ENCODE data around the gene TSPAN18. TPM values are rescaled to one million over a fixed set of nuclear protein-coding genes. Genes with fewer than 3 reads are reported as not detected.
A peak's percentile ranks its signal among the peaks of the same experiment; 100 is the strongest.

Gene TSPAN18
- total and polyA plus RNA-seq, 4 experiments from 2014 or later: 7.3 to 48.6 (median 18.2) TPM

DNA sequence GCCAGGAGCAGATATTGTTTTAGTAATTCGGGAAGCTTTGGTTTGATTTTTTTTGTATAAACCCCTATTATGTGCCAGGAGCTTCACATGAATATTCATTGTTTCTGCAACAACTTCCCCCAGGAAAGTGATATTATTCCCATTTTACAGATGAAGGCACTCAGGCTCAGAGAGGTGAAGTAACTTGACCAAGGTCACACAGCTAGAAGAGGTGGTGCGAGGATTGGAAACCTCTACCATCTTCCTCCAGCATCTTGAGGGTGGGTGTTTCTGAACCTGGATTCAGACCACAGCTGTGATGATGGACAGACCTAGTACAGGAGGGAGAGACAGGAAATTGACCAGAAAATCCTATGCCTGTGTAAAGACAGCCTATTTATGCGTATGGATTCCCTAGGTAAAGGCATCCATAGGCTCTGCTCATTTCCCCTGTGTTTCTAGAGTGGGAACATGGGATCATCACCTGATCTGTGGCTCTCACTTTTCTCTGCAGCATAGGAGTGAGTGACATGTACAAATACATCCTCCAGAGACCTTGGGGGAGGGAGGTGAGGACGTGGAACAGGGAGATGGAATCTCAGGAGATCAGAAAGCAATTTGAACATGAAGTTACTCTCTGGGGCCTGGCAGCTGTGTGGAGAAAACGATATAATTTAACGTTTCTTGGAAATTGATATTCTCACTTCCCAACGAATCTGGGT is 81.4 kb downstream of the TSPAN18 start:
- H3K4me3 Mint-ChIP-seq: no peak overlapping the region
- no peaks in the 10 kb centered on the region for H3K9me3 ChIP-seq (ENCODE audit: control insufficient read depth in 1 of 2, low read length in 2 of 2)
- ChIA-PET POLR2A (ENCODE audit: partially characterized antibody) (no interaction called here), CTCF (ENCODE audit: partially characterized antibody) (interaction anchor here (1.5 kb wide), 1 partner anchor 32 kb away, joined by 4 read pairs; no protein-coding TSS in a partner anchor)
- H3K4me1 ChIP-seq (ENCODE audit: insufficient read depth, low read length): no peaks in the 10 kb centered on the region
- intact Hi-C loops (cut with micrococcal nuclease): no loop called here
- no peaks in the 10 kb centered on the region for H3K27me3 ChIP-seq (ENCODE audit: insufficient read depth, low read length)
- H3K27ac ChIP-seq (ENCODE audit: low read depth, low read length): no peak overlapping the region
- H3K4me1 Mint-ChIP-seq: peaks cover 12 to 36% (median 18%) of the 10 kb centered on the region in 4 donors
- peaks cover 0 to 1% (median 0%) of the 10 kb centered on the region in 8 donors for H3K9me3 Mint-ChIP-seq
- peaks cover 4% of the 10 kb centered on the region for H3K36me3 ChIP-seq (ENCODE audit: insufficient read depth, low read length)
- H3K27ac Mint-ChIP-seq: peak overlapping the region in 1 of 7 donors; percentile 27
- H3K36me3 Mint-ChIP-seq: peaks cover 21 to 22% of the 10 kb centered on the region in 2 donors
- DNase-seq: no peak
- H3K4me3 ChIP-seq (ENCODE audit: low read length in 2 of 2): no peak overlapping the region
- H3K27me3 Mint-ChIP-seq: no peaks in the 10 kb centered on the region

DNA sequence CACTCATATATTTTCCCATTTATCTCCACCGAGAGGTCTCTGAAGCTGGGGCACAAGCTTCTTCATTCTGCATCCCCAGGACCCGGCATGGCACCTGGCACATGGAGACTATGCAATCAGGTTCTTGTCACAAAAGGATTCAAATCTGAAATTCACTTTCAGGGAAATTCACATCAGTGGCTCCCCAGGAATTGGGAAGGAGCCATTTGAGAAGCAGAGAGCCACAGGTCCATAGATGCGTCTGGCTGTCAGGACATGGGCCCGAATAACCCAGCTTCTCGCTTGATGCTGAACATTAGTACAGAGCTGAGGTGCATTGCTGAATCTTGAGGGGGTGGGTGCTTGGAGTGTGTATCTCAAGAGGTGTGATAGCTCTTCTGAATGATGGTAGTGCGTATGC is 82.5 kb downstream of the TSPAN18 start:
- H3K27me3 Mint-ChIP-seq: no peaks in the 10 kb centered on the region
- DNase-seq: no peak
- POLR2A ChIA-PET (ENCODE audit: partially characterized antibody): no interaction called here
- H3K9me3 Mint-ChIP-seq: no peaks in the 10 kb centered on the region
- no peak overlapping the region for H3K4me3 Mint-ChIP-seq
- CTCF ChIA-PET (ENCODE audit: partially characterized antibody): interaction anchor here (0.5 to 0.7 kb wide), 2 partner anchors 102 to 559 kb away, joined by 3 read pairs; no protein-coding TSS in a partner anchor
- no peak overlapping the region for H3K4me3 ChIP-seq (ENCODE audit: low read length in 2 of 2)
- intact Hi-C loops (cut with micrococcal nuclease): no loop called here
- H3K27ac ChIP-seq (ENCODE audit: low read depth, low read length): no peak overlapping the region
- peaks cover 4% of the 10 kb centered on the region for H3K36me3 ChIP-seq (ENCODE audit: insufficient read depth, low read length)
- H3K27ac Mint-ChIP-seq: peak overlapping the region in 1 of 7 donors; percentile 27
- no peaks in the 10 kb centered on the region for H3K27me3 ChIP-seq (ENCODE audit: insufficient read depth, low read length)
- peaks cover 10 to 35% (median 18%) of the 10 kb centered on the region in 4 donors for H3K4me1 Mint-ChIP-seq
- no peaks in the 10 kb centered on the region for H3K4me1 ChIP-seq (ENCODE audit: insufficient read depth, low read length)
- H3K36me3 Mint-ChIP-seq: peaks cover 17 to 22% of the 10 kb centered on the region in 2 donors
- H3K9me3 ChIP-seq (ENCODE audit: control insufficient read depth in 1 of 2, low read length in 2 of 2): no peaks in the 10 kb centered on the region

DNA sequence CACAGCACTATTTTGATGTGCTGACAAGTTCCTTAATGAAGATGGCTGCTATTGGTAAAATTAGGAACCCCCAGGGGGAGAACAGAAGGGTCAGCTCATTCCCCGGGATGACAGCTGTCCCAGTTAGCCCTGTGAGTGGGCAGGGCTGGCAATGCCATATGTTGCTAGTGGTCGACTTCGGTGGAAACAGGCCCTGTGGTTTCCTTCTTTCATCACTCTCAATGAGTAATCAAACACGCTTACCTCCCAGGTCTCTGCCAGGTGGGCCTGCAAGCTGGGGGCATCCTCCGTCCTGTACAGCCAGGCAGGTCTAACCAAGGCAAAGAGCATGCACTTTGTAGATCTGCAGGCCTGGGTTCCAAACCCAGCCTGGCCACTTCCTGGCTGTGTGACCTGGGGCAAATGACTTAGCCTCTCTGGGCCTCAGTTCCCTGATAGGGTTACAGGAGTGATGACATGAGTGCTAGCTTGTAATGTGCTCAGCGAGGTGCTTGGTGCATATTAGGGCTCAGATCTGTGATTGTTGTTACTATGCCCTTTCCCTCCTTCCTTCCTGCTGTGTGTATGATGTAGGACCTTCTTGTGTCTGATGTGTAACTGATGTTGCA is 85.2 kb downstream of the TSPAN18 start:
- Mint-ChIP-seq H3K4me1 (peaks cover 13 to 52% (median 19%) of the 10 kb centered on the region in 4 donors), H3K9me3 (peaks cover 0 to 2% (median 0%) of the 10 kb centered on the region in 8 donors), H3K27ac (peak overlapping the region in 2 of 7 donors; percentile 13 to 83), H3K27me3 (no peaks in the 10 kb centered on the region), H3K36me3 (peaks cover 23 to 32% of the 10 kb centered on the region in 2 donors), H3K4me3 (no peak overlapping the region)
- Histone ChIP-seq H3K4me3 (ENCODE audit: low read length in 2 of 2) (no peak overlapping the region), H3K27ac (ENCODE audit: low read depth, low read length) (no peak overlapping the region), H3K36me3 (ENCODE audit: insufficient read depth, low read length) (peaks cover 4% of the 10 kb centered on the region), H3K4me1 (ENCODE audit: insufficient read depth, low read length) (no peaks in the 10 kb centered on the region), H3K27me3 (ENCODE audit: insufficient read depth, low read length) (no peaks in the 10 kb centered on the region), H3K9me3 (ENCODE audit: control insufficient read depth in 1 of 2, low read length in 2 of 2) (no peaks in the 10 kb centered on the region)
- DNase-seq: no peak
- POLR2A ChIA-PET (ENCODE audit: partially characterized antibody): no interaction called here
- intact Hi-C loops (cut with micrococcal nuclease): no loop called here
- CTCF ChIA-PET (ENCODE audit: partially characterized antibody): no interaction called here

DNA sequence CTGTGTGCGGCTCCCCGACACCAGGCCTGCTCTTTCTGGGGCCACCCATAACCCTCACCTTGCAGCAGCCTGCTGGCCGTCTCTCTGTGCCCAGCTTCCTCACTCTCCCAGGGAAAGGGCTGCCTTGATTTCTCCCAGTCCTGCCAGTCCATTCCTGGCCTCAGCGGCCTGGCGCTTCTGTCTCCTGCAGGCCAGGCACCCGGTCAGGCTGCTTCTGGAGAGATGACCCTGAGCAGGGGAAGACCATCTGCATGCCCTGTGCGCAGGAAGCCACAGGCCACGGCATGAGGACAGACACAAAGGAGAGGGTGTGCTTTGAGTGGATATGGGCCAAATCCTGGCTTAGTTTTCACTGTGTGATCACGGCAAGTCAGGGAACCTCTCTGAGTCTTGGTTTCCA is 86.2 kb downstream of the TSPAN18 start:
- H3K27ac Mint-ChIP-seq: peak overlapping the region in 1 of 7 donors; percentile 60
- H3K27me3 ChIP-seq (ENCODE audit: insufficient read depth, low read length): no peaks in the 10 kb centered on the region
- peaks cover 0 to 2% (median 0%) of the 10 kb centered on the region in 8 donors for H3K9me3 Mint-ChIP-seq
- H3K4me1 Mint-ChIP-seq: peaks cover 15 to 57% (median 19%) of the 10 kb centered on the region in 4 donors
- H3K4me3 Mint-ChIP-seq: no peak overlapping the region
- no peak overlapping the region for H3K4me3 ChIP-seq (ENCODE audit: low read length in 2 of 2)
- H3K27ac ChIP-seq (ENCODE audit: low read depth, low read length): no peak overlapping the region
- intact Hi-C loops (cut with micrococcal nuclease): no loop called here
- H3K36me3 Mint-ChIP-seq: peaks cover 23 to 32% of the 10 kb centered on the region in 2 donors
- no peaks in the 10 kb centered on the region for H3K9me3 ChIP-seq (ENCODE audit: control insufficient read depth in 1 of 2, low read length in 2 of 2)
- CTCF ChIA-PET (ENCODE audit: partially characterized antibody): no interaction called here
- no peaks in the 10 kb centered on the region for H3K27me3 Mint-ChIP-seq
- no peaks in the 10 kb centered on the region for H3K4me1 ChIP-seq (ENCODE audit: insufficient read depth, low read length)
- POLR2A ChIA-PET (ENCODE audit: partially characterized antibody): no interaction called here
- DNase-seq: no peak
- H3K36me3 ChIP-seq (ENCODE audit: insufficient read depth, low read length): peaks cover 4% of the 10 kb centered on the region

DNA sequence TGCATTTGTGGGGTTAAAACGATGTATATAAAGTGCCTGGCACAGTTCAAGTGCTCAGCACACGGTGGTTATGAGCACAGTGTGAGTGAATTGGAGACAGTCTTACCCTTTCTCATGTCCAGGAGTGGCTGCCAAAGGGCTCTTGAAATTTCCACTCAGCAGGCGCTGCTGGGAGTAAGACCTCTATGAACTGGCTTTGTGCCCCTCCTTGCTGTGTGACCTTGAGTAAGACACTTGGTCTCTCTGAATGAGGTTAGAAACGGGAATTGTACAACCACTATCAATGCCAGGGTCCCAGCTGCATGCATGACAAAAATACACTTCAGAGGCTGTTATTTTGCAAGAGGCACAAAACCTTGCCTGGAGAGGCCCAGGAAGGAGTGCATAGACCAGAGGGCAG is 86.6 kb downstream of the TSPAN18 start:
- Histone ChIP-seq H3K9me3 (ENCODE audit: control insufficient read depth in 1 of 2, low read length in 2 of 2) (no peaks in the 10 kb centered on the region), H3K4me1 (ENCODE audit: insufficient read depth, low read length) (no peaks in the 10 kb centered on the region), H3K27me3 (ENCODE audit: insufficient read depth, low read length) (no peaks in the 10 kb centered on the region), H3K4me3 (ENCODE audit: low read length in 2 of 2) (no peak overlapping the region), H3K27ac (ENCODE audit: low read depth, low read length) (no peak overlapping the region), H3K36me3 (ENCODE audit: insufficient read depth, low read length) (peaks cover under 1% of the 10 kb centered on the region)
- peak overlapping the region in 4 of 7 donors; percentile 17 to 60 (median 42) for H3K27ac Mint-ChIP-seq
- DNase-seq: no peak
- peaks cover 14 to 54% (median 19%) of the 10 kb centered on the region in 4 donors for H3K4me1 Mint-ChIP-seq
- H3K9me3 Mint-ChIP-seq: peaks cover 0 to 2% (median 0%) of the 10 kb centered on the region in 8 donors
- no peaks in the 10 kb centered on the region for H3K27me3 Mint-ChIP-seq
- intact Hi-C loops (cut with micrococcal nuclease): no loop called here
- H3K36me3 Mint-ChIP-seq: peaks cover 23 to 27% of the 10 kb centered on the region in 2 donors
- ChIA-PET POLR2A (ENCODE audit: partially characterized antibody) (no interaction called here), CTCF (ENCODE audit: partially characterized antibody) (no interaction called here)
- H3K4me3 Mint-ChIP-seq: no peak overlapping the region

DNA sequence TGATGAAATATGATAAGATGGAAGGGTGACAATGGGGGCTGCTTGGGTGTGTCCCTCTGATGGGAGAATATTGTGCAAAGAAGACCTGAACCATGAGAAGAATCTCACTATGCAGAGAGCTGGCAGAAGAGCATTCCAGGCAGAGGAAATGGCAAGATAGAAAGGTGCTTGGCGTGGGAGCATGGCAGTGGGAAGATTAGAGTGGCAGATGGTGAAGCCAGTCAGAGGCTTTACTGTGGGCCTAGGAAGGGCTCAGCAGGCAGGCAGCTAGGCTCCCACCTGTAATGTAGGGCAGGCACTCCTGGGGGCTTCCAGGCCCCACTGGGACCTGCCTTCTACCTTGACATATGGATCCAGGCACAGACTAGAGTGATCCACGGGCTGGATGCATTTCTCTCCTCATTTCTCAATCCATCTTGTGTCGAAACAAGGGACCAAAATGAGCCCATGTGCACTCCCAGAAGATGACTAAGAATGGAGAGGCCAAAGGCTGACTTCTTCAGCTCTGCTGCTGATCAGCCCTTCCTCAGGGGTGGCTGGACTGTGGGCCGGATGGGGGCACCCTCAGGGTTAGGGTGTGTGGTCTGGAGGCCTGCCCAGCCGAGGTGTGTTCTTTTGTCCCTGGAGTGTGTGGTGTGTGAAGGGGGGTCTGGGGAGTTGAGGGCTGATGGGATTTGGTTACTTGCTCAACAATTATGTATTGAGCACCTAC is 88.3 kb downstream of the TSPAN18 start:
- peak overlapping the region in 2 of 7 donors; percentile 7 to 77 for H3K27ac Mint-ChIP-seq
- H3K4me1 ChIP-seq (ENCODE audit: insufficient read depth, low read length): no peaks in the 10 kb centered on the region
- H3K4me3 Mint-ChIP-seq: no peak overlapping the region
- no peak overlapping the region for H3K4me3 ChIP-seq (ENCODE audit: low read length in 2 of 2)
- ChIA-PET CTCF (ENCODE audit: partially characterized antibody) (interaction anchor here (3.1 kb wide), 1 partner anchor 41 kb away, joined by 9 read pairs; no protein-coding TSS in a partner anchor), POLR2A (ENCODE audit: partially characterized antibody) (no interaction called here)
- H3K4me1 Mint-ChIP-seq: peaks cover 13 to 54% (median 18%) of the 10 kb centered on the region in 4 donors
- H3K27ac ChIP-seq (ENCODE audit: low read depth, low read length): no peak overlapping the region
- no peak for DNase-seq
- no peaks in the 10 kb centered on the region for H3K36me3 ChIP-seq (ENCODE audit: insufficient read depth, low read length)
- peaks cover 23 to 27% of the 10 kb centered on the region in 2 donors for H3K36me3 Mint-ChIP-seq
- H3K9me3 Mint-ChIP-seq: peaks cover 0 to 2% (median 0%) of the 10 kb centered on the region in 8 donors
- H3K27me3 ChIP-seq (ENCODE audit: insufficient read depth, low read length): no peaks in the 10 kb centered on the region
- no peaks in the 10 kb centered on the region for H3K27me3 Mint-ChIP-seq
- no peaks in the 10 kb centered on the region for H3K9me3 ChIP-seq (ENCODE audit: control insufficient read depth in 1 of 2, low read length in 2 of 2)
- intact Hi-C loops (cut with micrococcal nuclease): no loop called here

DNA sequence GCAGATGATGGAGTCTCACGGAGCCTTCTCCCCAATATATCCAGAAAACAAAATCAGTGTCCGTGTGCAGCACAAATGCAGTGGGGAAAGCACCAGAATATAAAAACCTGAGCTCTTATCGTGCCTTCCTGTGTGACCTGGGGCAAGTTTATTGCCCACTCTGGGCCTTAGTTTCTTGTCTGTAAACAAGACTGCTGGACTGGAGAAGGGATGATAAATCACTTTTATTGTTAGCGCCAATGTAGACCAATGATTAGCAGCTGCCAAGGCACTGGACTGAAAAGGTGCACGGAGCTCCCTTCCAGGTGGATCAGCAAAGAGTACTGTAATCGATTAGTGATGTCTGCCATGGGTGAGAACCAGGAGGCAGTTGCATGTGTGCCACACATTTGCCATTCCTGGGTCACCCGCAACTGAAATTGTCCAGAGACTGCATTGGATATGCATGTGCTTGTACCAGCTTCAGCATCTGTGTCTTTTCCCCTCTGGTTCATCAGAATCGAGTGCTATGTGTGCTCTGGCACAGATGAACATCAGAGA is 89.2 kb downstream of the TSPAN18 start:
- no peak for DNase-seq
- POLR2A ChIA-PET (ENCODE audit: partially characterized antibody): no interaction called here
- CTCF ChIA-PET (ENCODE audit: partially characterized antibody): interaction anchor here (1.2 to 3.1 kb wide), 3 partner anchors 9 to 42 kb away, joined by 3 to 9 read pairs (median 7); no protein-coding TSS in a partner anchor

More for the DNA sequence above, 89.2 kb downstream of the TSPAN18 start:
- H3K4me1 ChIP-seq (ENCODE audit: insufficient read depth, low read length): peaks cover 3% of the 10 kb centered on the region
- peaks cover 11 to 61% (median 19%) of the 10 kb centered on the region in 4 donors for H3K4me1 Mint-ChIP-seq
- no peaks in the 10 kb centered on the region for H3K27me3 Mint-ChIP-seq
- H3K4me3 ChIP-seq (ENCODE audit: low read length in 2 of 2): no peak overlapping the region
- peaks cover 0 to 2% (median 0%) of the 10 kb centered on the region in 8 donors for H3K9me3 Mint-ChIP-seq
- H3K9me3 ChIP-seq (ENCODE audit: control insufficient read depth in 1 of 2, low read length in 2 of 2): no peaks in the 10 kb centered on the region
- peaks cover 23 to 27% of the 10 kb centered on the region in 2 donors for H3K36me3 Mint-ChIP-seq
- no peak overlapping the region for H3K27ac ChIP-seq (ENCODE audit: low read depth, low read length)
- H3K27ac Mint-ChIP-seq: peak overlapping the region in 1 of 7 donors; percentile 48
- intact Hi-C loops (cut with micrococcal nuclease): no loop called here
- H3K27me3 ChIP-seq (ENCODE audit: insufficient read depth, low read length): no peaks in the 10 kb centered on the region
- no peak overlapping the region for H3K4me3 Mint-ChIP-seq
- no peaks in the 10 kb centered on the region for H3K36me3 ChIP-seq (ENCODE audit: insufficient read depth, low read length)
